Measurements from ENCODE around the gene HPCA.
A peak's percentile ranks its signal among the peaks of the same experiment; 100 is the strongest.

Gene HPCA

DNA sequence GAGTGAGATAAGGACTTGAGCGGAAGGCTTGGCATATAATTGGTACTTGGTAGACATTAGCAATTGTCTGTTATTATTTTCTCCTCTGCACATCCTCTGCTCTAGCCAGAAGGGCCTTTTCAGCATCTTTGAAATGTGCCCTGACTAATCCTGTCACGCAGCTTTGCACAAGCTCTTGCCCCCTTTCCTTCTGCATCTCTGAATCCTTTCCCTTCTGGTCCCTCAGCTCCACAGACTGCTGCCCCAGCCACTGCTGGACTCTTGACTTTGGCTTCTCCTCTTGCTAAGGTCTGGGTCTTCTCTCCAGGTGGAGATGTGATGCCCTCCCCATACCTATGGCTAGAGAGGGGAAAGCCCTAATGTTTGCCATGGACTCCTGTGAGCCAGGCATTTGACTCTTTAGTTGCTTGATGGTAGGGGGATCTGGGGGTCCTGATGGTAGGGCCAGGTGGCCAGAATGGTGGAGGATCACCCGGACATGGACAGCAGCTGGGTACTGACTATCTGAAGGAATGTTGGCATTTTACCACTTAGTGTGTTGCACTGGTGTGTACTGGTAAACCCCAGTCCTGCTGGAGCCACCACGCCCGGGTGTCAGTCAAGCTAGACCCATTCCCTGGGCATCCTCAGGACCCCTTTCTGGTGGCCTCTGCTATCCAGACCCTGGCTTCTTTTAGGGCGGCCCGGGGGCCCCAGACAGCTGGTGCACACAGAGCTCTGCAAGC lies 4.4 kb downstream of the HPCA start:
- DNase-seq, result no peak

DNA sequence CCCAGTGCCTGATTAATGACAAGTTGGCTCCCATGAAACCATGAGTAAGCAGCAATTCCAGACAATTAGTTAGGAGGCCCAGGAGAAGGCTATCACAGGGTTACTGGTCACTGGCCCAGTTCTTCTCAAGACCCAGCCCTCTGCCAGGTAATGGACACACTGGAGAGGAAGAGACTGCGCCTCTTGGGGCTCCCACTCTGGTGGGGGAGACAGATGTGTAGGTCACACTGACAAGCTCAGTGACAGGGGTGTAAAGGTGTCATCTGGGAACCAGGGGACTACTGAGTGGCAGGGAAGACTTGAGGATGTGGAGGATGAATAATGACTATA lies 4.9 kb downstream of the HPCA start:
- no peak for DNase-seq

DNA sequence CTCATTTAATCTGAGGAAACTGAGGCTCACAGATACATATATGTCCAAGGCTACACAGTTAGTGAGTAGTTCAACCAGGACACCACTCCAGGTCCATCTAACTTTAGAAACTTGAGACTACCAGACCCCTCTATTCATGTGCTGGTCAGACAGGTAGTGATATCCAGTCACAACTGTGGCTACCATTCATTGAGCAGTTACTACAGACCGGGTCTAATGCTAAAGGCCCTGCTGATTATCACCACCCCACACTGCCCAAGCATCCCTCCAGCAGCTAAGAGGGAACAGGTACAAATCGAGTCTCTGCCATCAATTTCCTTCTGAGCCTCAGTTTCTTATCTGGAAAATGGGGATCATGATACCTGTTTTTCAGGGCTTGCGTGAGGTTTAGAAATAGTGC lies 5.3 kb downstream of the HPCA start:
- DNase-seq, result no peak

DNA sequence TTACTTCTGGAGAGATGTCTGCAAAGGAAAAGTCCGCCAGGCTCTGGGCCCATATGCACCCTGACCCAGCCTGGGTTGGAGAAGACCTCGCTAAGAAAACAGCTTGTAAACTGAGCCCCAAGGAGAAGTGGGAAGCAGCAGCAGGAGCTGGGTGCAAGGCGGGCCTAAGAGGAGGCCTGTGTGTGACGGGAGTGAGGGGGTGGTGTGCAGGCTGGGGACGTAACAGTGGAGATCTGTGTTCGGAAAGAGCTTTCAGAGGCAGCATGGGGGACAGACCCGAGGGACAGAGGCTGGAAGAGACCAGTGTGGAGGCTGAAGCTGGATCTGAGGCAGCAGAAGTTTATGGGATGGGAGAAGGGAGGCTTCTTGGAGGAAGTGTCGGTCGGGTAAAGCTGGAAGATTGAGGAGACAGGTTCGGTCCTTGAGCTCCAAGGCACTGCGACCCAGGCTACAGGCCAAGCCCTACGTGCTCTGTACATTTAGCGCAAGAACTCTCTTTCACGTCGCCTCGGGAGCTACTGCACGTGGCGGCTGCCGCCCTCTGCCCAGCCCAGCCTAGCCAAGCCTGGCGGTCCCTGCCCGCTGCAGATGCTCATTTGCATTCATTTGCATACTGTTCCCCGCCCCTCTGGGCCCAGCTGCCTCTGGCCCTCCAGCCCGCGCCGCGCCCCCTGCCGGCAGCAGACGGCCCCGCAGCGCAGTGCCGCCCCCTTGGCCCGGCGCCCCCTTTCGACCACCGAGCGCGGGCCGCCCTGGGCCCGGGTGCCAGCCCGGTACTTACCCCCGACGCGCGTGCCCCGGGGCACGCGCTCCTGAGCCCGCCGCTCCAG lies 6.3 kb downstream of the HPCA start:
- DNase-seq, result peak; percentile 48

DNA sequence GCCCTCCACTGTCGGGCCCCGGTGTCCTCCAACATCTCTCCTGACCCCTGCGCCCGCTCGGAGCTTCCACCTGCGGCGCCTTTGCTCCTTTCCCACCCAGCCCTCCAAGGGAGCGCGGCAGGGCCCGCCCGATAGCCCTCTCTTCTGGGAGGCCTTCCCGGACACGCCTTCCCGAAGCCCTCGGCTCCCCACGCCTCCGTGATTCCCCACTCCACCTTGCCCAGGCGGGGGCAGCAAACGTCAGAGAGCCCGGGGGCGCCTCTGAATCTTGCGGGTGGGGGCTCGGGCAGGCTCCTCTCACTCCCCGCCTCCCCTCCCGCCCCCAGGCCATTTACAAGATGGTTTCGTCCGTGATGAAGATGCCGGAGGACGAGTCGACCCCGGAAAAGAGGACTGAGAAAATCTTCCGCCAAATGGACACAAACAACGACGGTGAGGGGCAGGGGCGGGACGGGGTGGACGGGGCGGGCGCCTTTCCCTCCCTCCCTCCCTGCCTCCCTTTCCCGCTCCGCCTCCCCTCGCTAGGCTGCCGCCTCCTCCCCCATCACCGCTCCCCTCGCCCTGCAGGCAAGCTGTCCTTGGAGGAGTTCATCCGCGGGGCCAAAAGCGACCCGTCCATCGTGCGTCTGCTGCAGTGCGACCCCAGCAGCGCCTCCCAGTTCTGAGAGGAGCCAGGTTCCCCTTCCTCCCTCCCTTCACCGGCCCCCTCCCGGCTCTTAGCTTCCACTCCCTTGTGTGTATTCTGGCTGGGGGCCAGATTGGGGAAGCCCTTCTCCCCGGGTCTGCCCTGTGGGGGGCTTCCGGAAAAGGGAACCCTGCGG lies 7.1 kb downstream of the HPCA start:
- DNase-seq, result no peak

DNA sequence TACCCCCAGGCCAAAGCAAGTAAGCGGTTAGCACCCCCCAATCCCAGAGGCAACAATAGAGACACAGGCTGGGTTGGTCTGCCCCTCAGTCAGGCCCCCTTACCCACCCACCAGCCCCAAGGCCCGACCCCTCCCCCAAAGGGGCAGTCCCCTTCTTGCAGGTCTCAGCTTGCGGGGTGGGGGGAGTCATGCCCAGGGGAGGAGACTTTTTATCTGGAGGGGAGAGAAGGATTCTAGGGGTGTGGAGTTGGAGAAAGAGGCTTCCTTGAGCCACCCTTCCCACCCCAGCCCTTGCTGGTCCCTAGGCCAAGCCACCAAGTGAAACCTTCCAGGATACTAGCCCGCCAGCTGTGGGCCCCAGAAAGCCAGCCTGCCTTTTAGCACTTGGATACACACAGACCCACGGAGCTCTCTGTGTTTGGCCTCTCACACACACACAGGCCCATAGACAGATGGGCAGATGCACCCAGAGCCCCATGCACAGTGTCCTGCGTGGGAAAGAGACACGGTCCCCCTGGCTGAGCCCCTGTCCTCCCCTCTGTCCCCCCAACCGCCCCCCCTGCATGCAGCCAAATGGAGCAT lies 7.8 kb downstream of the HPCA start:
- no peak for DNase-seq

DNA sequence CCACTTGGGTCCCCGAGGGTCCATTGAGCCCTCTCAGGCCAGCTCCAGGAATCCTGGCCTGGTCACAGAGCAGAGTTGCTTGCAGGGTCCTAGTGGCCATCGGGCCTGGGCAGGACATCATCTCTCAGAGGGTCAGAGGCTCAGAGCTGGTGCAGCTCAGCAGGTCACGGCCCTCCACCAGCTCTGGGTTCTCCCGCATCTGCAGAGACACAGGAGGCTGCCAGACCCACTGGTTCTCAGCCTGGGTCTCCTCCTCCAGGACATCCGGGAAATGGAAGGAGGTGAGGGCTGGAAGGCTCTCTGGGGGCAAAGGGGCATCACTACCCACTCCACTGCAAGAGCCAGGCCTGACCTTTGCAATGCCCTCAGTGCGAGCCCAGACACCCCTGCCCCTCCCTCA lies 8.4 kb downstream of the HPCA start:
- DNase-seq, result no peak

DNA sequence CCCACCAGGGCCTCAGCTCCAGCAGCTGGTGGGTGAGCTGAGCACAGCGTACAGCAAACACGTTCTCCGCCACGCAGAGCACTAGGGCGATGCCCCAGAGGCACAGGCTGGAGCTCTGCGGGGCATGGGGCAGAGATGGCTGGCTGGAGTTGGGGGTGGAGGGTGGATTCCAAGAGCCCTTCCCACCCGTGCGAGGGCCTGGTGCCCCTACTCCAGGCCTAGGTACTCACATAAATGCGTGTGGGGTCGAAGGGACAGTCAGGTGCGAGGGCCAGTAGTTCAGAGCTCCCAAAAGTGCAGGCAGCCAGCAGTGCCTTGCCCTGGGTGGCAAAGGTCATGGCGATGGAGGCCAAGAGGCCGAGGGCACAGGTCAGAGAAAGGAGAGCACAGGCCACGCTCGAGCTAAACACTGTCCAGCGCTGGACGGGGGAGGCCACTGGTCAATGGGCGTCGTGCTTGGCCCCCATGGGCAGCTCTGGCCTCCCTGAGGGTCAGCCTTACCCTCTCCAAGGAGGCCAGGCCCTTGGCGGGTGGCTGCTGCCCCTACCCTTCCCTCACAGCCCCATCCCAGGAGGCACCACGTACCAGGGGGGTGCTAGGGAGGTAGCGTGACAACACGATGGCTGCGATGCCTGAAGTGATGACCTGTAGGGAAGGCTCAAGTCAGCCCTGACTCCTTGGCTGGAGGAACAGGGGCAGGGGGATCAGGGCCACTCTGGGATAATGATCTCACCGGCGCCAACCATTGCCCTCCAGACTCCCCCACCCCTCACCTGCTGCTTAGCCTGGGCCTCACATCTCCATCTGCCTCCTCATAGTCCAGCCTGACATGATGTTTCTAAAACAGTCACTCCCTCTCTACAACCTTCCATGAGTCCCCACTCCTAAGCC lies 9.3 kb downstream of the HPCA start:
- DNase-seq, result no peak

DNA sequence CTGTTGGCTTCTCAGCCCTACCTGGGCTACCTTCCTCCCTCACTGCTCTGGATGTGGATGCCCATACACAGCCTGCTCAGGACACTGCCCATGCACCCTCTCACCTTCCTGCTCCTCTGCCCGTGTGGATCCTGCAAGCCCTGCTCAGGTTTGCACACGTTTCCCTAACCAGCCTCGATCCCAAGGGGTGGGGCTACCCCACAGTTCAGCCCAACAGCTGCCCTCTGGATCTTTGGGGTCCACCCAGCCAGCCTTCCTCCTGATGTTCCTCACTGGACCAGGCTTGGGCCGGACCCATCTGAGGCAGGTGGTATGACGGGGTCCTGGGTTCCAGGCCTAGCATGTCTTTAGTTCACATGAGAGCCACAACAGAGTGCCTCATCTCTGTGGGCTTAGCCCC lies 10.2 kb downstream of the HPCA start:
- no peak for DNase-seq

DNA sequence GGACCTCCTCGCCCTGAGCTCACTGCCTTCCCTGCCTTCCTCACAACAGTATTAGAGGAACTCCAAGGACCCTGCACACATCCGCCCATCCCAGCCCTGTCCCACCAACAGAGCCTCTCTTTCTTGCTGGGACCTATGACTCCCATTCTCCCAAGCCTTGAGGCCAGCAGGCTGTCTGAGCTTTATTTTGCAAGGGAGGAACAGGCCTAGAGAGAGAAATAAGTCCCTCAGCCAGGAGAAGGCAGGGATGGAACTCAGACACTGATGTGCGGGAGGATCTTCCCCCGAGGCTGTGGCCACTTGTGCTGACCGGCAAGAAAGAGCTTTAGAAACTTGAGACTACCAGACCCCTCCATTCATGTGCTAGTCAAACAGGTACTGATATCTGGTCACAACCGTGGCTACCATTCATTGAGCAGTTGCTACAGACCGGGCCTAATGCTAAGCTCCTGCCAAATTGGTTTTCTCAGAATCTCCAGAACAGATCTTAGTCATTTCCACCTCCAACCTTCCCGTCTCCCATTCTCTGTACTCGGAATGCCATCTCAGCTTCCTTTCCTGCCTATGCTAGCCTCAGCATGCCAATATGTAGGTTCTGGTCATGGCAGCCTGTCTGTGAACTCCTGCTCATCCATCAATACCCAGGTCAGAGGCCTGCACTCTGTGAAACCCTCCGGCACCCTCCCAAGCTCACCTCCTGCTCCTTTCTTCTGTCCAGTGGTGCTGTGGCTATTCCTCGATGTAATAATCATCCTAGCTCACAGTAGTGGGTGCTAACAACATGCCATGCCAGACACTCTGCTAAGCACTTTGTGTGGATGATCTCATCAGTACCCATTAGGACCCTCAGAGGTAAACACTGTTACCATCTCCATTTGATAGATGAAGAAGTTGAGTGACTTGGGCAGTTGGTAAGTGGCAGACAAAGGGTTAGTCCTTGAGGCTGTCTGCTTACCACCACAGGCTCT lies 11.1 kb downstream of the HPCA start:
- no peak for DNase-seq

DNA sequence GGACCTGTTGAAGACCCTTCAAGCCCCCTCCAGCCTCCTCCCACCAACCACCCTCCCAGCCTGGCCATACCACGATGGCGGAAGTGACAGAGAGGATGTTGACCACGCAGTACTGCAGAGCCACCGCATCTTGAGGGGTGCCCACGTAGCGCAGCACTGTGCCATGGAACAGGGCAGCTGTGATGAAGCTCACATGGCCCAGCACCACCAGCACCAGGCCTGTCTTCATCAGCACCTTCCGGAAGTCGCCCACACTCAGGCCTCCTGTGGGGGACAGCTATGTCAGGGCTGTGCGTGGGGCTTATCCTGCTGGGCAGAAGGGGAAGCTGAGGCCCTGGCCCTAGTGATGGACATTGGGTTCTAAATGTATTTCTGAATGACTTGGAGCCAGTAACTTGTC lies 11.8 kb downstream of the HPCA start:
- DNase-seq, result no peak

DNA sequence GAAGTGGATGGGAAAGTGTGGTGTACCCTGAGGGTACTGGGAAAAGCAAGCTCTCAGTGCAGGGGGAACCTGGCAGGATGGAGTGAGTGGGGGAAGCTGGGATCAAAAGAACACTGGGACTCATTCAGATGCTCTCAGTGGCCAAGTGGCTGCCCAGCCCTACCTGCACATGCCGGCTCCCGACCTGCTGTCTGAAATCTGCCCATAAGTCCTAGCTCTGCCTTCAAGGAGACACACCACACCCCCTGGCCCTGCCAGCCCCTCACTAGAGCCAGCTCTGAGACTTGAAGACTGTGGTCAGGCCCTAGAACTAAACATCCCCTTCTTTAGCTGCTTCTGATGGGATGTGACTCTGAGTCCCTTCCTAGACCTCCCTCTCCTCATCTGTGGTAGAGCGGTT lies 12.7 kb downstream of the HPCA start:
- DNase-seq, result no peak

DNA sequence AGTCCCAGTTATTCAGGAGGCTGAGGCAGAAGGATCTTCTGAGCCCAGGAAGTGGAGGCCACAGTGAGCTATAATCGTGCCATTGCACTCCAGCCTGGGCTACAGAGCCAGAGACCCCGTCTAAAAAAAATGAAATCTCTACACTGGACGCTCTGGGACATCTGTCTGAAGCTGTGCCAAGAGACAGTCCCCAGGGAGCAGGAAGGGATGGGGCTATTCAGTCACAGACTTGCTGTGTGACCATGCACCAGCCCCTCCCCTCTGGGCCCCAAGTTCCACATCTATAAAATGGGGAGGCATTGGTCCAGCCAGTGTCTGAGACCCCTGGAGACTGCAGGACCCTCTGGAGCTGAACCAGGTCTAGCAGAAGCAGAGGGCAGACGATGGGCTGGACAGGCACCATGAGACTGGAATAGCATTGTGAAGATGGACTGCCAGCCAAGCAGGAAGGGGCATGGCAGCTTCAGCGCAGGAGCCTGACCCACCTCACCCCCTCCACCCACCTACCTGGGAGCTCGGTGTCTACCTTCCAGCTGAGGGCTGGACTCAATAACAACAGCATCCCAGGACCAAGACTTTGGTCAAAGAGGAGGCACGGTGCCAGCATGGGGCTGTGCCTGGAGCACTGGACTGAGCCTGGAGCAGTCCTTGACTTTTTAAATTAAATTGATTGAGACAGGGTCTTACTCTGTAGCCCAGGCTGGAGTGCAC lies 13.4 kb downstream of the HPCA start:
- DNase-seq, result no peak

DNA sequence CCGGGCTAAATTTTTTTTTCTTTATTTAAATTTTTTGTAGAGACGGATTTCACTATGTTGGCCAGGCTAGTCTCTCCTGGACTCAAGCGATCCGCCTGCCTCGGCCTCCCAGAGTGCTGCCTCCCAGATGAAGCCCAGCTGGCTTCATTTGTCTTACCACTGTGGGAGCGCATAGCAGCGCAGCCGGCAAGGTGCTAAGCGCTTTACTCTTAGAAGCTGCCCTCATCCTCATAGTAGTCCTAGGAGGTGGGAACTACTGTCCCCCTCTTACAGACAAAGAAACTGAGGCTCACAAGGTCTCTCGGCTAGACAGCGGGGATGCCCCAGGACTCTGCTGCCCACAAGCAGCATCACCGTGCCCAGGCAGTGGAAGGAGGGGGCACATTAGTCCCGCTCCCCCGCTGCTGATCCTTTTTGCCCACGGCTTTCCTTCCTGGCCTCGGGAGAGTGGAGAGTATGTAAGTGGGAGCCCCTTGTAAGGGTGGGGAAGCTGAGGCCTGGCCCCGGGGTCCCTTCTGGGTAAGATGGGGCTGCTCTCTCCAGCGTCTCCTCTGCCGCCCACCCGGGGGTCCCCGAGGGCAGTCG lies 14.2 kb downstream of the HPCA start:
- no peak for DNase-seq

DNA sequence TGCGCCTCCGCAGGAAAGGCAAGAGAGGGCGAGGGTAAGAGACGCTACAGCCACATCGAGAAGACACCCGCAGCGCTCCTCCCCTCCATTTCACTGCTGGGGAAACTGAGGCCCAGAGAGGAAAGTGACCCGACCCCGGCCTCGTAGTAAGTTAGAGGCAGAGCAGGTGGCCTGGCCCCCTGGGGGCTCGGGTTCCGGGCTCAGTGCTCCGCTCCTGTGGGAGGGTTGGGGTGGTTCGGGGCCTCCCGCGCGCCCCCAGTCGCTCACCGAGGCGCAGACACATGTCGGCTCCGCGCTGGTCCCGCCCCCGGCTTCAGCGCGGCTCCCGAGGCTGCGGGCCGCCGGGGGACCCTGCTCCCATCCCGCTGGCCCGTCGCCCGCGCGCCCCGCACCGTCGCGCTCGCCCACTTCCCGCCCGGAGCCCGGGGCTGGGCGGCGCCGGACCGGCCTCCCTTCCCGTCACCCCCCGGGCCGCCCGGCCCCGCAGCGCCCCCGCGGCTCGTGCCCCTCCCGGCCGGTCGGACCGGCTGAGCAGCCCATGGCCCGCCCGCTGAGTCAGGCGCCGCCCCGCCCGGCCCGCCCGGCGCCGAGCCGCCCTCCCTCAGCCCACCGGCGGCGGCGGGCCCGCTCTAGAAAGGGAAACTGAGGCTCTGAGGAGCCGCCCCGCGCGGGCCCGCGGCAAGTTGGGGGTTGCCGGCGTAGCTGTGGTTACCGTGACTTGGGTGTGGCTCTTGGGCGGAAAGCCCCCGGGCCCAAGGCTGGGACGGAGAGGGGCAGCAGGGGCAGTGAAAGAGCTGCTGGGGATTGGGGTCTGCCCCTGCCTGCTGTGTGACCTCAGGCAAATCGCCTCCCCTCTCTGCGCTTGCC lies 14.9 kb downstream of the HPCA start, which contains the start of gene TMEM54:
Gene TMEM54 (minus strand): TSS at position 434 of the 867 bp plus-strand sequence. CDS start 151 bp downstream, at position 283.
- DNase-seq, result peak; percentile 18

DNA sequence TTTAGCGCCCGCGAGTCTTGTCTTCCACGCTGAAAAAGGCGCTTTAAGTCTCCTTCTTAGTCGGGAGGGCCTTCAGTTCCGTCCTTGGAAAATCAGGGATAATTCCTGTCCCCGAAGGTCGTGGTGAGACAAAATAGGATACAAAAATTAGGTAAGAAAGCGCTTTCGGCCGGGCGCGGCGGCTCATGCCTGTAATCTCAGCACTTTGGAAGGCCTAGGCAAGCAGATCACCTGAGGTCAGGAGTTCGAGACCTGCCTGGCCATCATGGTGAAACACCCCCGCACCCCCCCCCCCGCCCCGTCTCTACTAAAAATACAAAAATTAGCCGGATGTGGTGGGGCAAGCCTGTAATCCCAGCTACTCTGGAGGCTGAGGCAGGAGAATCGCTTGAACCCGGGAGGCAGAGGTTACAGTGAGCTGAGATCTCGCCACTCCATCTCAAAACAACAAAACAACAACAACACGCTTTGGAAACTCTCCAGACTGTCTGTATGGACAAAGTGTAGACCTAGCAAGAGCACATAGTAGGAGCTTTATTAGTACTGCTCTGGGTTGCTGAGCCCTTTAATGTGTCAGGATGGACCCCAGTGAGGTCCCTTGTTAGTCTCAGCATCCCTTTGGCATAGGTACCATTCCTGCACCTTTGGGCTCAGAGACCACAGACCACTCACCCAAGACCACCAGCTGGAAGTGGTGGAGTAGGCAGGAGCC lies 15.7 kb downstream of the HPCA start:
- no peak for DNase-seq

DNA sequence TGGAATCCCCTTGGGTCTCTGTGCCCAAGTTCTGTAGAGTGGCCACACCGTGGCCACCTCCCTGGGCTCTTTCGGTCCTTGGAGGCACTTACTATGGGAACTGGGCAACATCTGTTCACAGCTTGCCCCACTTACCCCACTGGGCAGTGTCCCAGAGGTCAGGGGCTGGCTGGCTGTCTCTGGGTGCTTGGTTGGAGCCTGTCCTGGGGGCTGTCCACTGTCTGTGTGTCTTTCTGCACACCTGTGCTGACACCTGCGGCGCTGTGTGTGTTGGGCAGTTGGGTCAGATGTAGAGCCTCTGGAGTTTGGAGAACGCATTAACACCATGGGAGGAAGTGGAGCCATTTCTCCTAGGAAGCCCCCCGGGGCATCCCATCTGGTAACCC lies 16.2 kb downstream of the HPCA start:
- no peak for DNase-seq
